Heart left ventricle (tissue), 16 donors: ENCODE data around the gene COX8A. TPM values are rescaled to one million over a fixed set of nuclear protein-coding genes. Genes with fewer than 3 reads are reported as not detected.

Experiments used
- ATAC-seq, 4 donors: fragments of 200-7000 bp; cut with Tn5 transposase; one replicate each; pipeline ENCODE4 v1.9.1; 2020 to 2022; ENCODE audit warnings: moderate library complexity in 4 of 4, mild to moderate bottlenecking in 3 of 4, moderate number of reproducible peaks in 1 of 4
- DNase-seq, 5 donors: peaks; one replicate each; pipeline ENCODE4 v3.0.0-alpha.2; 2020
- H3K27ac ChIP-seq, 12 donors: fragments of 200-600 bp; sonication (generic) in 4 of 12; one replicate each; pipeline versions ENCODE4 v1.5.0 to v1.8.0; 2016 to 2022; ENCODE audit warnings: mild to moderate bottlenecking in 2 of 12
- H3K27me3 ChIP-seq, 9 donors: fragments of 200-600 bp; sonication (generic) in 2 of 9; one replicate each; pipeline versions ENCODE4 v1.5.1 to v1.8.0; 2016 to 2022; ENCODE audit warnings: mild to moderate bottlenecking in 3 of 9
- H3K36me3 ChIP-seq, 9 donors: fragments of 200-600 bp; sonication (generic) in 2 of 9; one replicate each; pipeline versions ENCODE4 v1.5.0 to v1.8.0; 2018 to 2022; ENCODE audit warnings: mild to moderate bottlenecking in 2 of 9
- H3K4me1 ChIP-seq, 12 donors: fragments of 200-600 bp; sonication (generic) in 4 of 12; one replicate each; pipeline versions ENCODE4 v1.5.0 to v1.8.0; 2016 to 2022; ENCODE audit warnings: mild to moderate bottlenecking in 3 of 12
- H3K4me3 ChIP-seq, 12 donors: fragments of 200-600 bp; sonication (generic) in 4 of 12; one replicate each; pipeline versions ENCODE4 v1.5.0 to v1.8.0; 2017 to 2022; ENCODE audit warnings: mild to moderate bottlenecking in 9 of 12, moderate library complexity in 4 of 12
- H3K9me3 ChIP-seq, 12 donors: fragments of 200-600 bp; sonication (generic) in 4 of 12; one replicate each; pipeline versions ENCODE4 v1.5.0 to v1.8.0; 2016 to 2022; ENCODE audit warnings: mild to moderate bottlenecking in 1 of 12
- CTCF ChIP-seq, 12 donors: fragments of 200-600 bp; sonication (generic) in 4 of 12; IDR thresholded peaks; one replicate each; pipeline versions ENCODE4 v1.5.0 to v1.8.0; 2018 to 2022; ENCODE audit warnings: antibody characterized with exemption in 12 of 12, mild to moderate bottlenecking in 5 of 12
- POLR2A ChIP-seq, 2 donors: fragments of 450-650 bp; IDR thresholded peaks; one replicate each; pipeline ENCODE4 v1.6.1; 2017; ENCODE audit warnings: antibody characterized with exemption in 2 of 2, mild to moderate bottlenecking in 2 of 2, moderate library complexity in 2 of 2
- WGBS, 4 donors: extraction: QIAGEN DNeasy Blood & Tissue Kit in 2 of 4; methylation state at CpG; one replicate each; pipeline versions ENCODE4 v1.1.5 to v1.1.7; 2013 to 2018; 5-methylcytosine and 5-hydroxymethylcytosine counted together
- intact Hi-C, 10 donors: fragments of 100-400 bp; cut with DNase I; formaldehyde crosslinking; loops; one replicate each; pipeline versions ENCODE4 v1.11.1 to v1.14.2; 2022
- polyA plus RNA-seq, 2 donors: library from polyadenylated mRNA; stranded (reverse); fragments of 200-250 nt; gene quantifications; one replicate each; pipeline ENCODE4 v1.2.3, GENCODE V29; 2013
- total RNA-seq, 9 donors: library from RNA; depleted of rRNA in 2 of 9; stranded (reverse); fragments of >200 nt in 2 of 9; fragmentation: NEBNext Ultra II Directional in 3 of 9; extraction: Animal tissue kit (Norgen Biotek cat#: 25700) in 3 of 9; gene quantifications; one replicate each; pipeline versions ENCODE4 v1.1.0 to v1.2.4, GENCODE V29; 2016 to 2023
- donor health status: ischemic (EF 13 %, LVEDD 7.1; RV severe dilation, severe dysfunction).
- donor health status: healthy with polysubstance abuse.
- donor health status: DM: no; HTN: yes; CAD: no.
- donor health status: DM: no; HTN: no; CAD: no.
- donor health status: ischemic (EF 25% LVEDD 6.9; RV normal size, moderate dysfunction).
- donor health status: ischemic (EF 25% LVEDD 5.7; RV mildly dilated, moderate dysfunction).
- donor health status: healthy.
- donor health status: DM: yes; HTN: yes; CAD: no.
- donor health status: ischemic (EF 35%, LVEDD 5.7; RV mildly dilated, moderate dysfunction).
- donor health status: nonischemic (EF 11% LVEDD 7.7; RV severe dilation, severe dysfunction).
- donor health status: DM: yes; HTN: yes; CAD: no.
- donor health status: PGD.
- donor health status: ischemic (EF 29% LVEDD 5.4; RV normal size, mild dysfunction).
- donor health status: nonischemic (EF 23%, LVEDD 6.1; RV moderate dilation, normal function).

The COX8A gene
- total and polyA plus RNA-seq, 11 donors, result 673 to 2,448 (median 1,029) TPM

- ATAC-seq, result no peak
- no peak overlapping the region for H3K4me3 ChIP-seq
- TF ChIP-seq POLR2A (IDR thresholded peaks at IDR 0.05), result no peak
- no peak for TF ChIP-seq CTCF (IDR thresholded peaks at IDR 0.05)
- H3K27ac ChIP-seq, result no peak overlapping the region
- H3K4me1 ChIP-seq, result peaks cover 0 to 19% (median 14%) of the 10 kb centered on the region in 12 donors
- DNase-seq, result no peak
- H3K27me3 ChIP-seq, result peaks cover 0 to 1% (median 0%) of the 10 kb centered on the region in 9 donors
- H3K9me3 ChIP-seq, result no peaks in the 10 kb centered on the region
- intact Hi-C loops, result no loop called here
- 93 to 95% (median 94%) methylated on average over 8 of the region's 8 CpGs for whole genome bisulfite sequencing, 4 donors
- H3K36me3 ChIP-seq, result no peaks in the 10 kb centered on the region
Measured at GRCh38 chr11:64011371-64011770, 37.0 kb downstream of the COX8A start.

- DNase-seq (no peak), ATAC-seq (no peak)
- Histone ChIP-seq H3K4me3 (no peak overlapping the region), H3K4me1 (peaks cover 0 to 10% (median under 1%) of the 10 kb centered on the region in 12 donors), H3K27ac (no peak overlapping the region), H3K9me3 (no peaks in the 10 kb centered on the region), H3K27me3 (no peaks in the 10 kb centered on the region), H3K36me3 (no peaks in the 10 kb centered on the region)
- no peak for TF ChIP-seq POLR2A (IDR thresholded peaks at IDR 0.05)
- intact Hi-C loops, result no loop called here
- WGBS, 4 donors, result 92 to 97% (median 93%) methylated on average over 16 of the region's 16 CpGs
Measured at GRCh38 chr11:64013141-64013896, 38.9 kb downstream of the COX8A start.

- Histone ChIP-seq H3K36me3 (no peaks in the 10 kb centered on the region), H3K4me1 (peaks cover 0 to 17% (median 6%) of the 10 kb centered on the region in 12 donors), H3K27ac (no peak overlapping the region), H3K27me3 (no peaks in the 10 kb centered on the region), H3K4me3 (no peak overlapping the region), H3K9me3 (no peaks in the 10 kb centered on the region)
- no peak for DNase-seq
- intact Hi-C loops, result no loop called here
- WGBS, 4 donors, result 90 to 98% (median 93%) methylated on average over 8 to 11 of the region's 11 CpGs
- ATAC-seq, result no peak
- TF ChIP-seq POLR2A (IDR thresholded peaks at IDR 0.05) (no peak), CTCF (IDR thresholded peaks at IDR 0.05) (no peak)
Measured at GRCh38 chr11:64014356-64014755, 39.9 kb downstream of the COX8A start.

- Histone ChIP-seq H3K27ac (no peak overlapping the region), H3K4me1 (peaks cover 0 to 22% (median 7%) of the 10 kb centered on the region in 12 donors), H3K4me3 (no peak overlapping the region), H3K36me3 (no peaks in the 10 kb centered on the region), H3K27me3 (no peaks in the 10 kb centered on the region), H3K9me3 (no peaks in the 10 kb centered on the region)
- ATAC-seq (no peak), DNase-seq (no peak)
- intact Hi-C loops, result no loop called here
- TF ChIP-seq POLR2A (IDR thresholded peaks at IDR 0.05) (no peak), CTCF (IDR thresholded peaks at IDR 0.05) (no peak)
- 90 to 93% (median 92%) methylated on average over 20 of the region's 20 CpGs for WGBS, 4 donors
Measured at GRCh38 chr11:64015510-64015909, 41.1 kb downstream of the COX8A start.
